ENCODE results near the gene BTBD9.

GRCh38 chr6:38476888-38477287 is 162.8 kb downstream of the BTBD9 start:
- no peak for TF ChIP-seq CTCF (conservative IDR thresholded peaks at IDR 0.05; ENCODE audit: low read depth, low read length)
- TF ChIP-seq EZH2 (IDR thresholded peaks at IDR 0.05; ENCODE audit: low read length, unreplicated experiment) = no peak

All from PC-3 (cell line).